HG02885 (cell line): ENCODE data around the gene PDK1.
"Not testable (repeated sequence)": the region's sequence is repeated elsewhere in the genome, so short reads cannot be mapped to it uniquely, and the experiment has no call there.

Source experiments
- ATAC-seq: cut with Tn5 transposase; IDR thresholded peaks from one replicate; pipeline ENCODE4 v1.9.1; 2021; ENCODE audit warnings: mild to moderate bottlenecking; ENCODE audit not compliant: unreplicated experiment, poor library complexity

PDK1 gene

DNA sequence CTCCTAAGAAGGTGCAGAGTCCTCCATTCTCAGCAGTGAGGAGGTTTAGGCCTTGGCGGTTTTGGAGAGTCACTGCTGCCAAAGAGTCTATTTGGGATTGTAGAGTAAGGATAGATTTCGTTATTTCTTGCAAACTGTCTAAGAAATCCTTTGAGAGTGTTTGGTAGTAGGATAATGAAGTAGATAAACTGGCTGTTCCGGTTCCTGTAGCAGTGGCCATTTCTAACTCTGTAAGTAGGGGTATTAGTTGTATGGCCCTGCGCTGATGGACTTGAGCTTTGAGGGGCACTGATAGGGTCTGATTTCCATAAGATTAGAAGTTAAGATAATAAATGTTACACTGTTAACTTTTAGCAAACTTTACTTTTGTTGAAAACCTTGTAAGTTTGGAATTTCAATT lies 35.5 kb downstream of the PDK1 start:
- not testable (repeated sequence) for ATAC-seq

DNA sequence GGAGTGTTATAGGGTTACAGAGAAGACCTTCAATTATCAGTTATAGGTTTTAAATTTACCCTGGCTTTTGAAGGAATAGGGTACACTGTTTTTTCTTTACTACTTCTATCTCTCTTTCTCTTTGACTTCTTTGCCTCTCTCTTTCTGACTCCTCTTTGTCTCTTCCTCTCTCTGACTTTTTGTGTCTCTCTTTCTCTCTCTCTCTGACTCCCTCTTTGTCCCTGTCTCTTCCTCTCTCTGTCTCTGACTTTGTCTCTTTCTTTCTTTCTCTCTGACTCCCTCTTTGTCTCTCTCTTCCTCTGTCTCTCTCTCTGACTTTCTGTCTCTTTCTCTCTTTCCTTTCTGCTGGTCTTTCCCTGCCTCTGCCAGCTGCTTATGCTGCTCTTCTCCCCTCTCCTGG lies 36.3 kb downstream of the PDK1 start:
- not testable (repeated sequence) for ATAC-seq

DNA sequence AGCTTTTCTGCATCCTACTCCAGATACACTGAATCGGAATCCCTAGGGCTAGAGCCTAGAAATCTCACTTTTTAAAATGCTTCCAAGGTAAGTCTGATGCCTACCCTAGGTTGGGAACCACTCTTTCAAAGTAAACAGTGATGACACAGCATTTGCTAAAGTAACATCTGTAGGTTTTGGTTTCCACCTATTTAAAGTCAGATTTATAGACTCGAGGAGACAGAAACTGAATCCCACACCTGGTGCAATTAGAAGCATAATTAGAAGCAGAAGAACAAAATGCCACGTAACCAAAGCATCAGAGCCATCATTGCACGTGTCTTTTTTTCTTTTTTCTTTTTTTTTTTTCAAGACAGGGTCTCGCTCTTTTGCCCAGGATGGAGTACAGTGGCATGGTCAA lies 40.9 kb downstream of the PDK1 start:
- peak; percentile 64 for ATAC-seq

GRCh38 chr2:172597176-172597842 lies 41.4 kb downstream of the PDK1 start:
- no peak for ATAC-seq

GRCh38 chr2:172599947-172600346 lies 44.1 kb downstream of the PDK1 start:
- ATAC-seq: no peak

DNA sequence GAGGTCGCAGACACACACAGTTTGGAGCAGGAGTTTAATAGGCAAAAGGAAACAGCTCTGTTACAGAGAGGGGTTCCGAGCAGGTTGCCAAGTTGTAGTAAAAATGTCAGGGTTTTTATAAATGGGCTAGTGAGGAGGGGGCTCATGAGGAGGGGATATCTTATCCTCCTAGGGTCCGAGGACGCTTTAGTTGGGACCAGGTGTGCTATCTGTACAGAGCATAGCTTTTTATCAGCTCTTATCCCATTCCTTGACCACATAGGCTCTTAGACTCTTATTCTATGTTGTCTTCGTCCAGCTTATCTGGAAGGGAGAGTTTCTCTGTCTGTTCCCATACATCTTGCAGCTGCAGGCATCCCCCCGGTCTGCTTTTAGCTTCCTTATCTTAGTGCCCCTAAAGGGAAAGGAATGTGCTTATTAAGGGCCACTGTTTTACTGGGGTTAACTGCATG lies 44.7 kb downstream of the PDK1 start:
- no peak for ATAC-seq

GRCh38 chr2:172606285-172606684 lies 50.4 kb downstream of the PDK1 start:
- no peak for ATAC-seq

DNA sequence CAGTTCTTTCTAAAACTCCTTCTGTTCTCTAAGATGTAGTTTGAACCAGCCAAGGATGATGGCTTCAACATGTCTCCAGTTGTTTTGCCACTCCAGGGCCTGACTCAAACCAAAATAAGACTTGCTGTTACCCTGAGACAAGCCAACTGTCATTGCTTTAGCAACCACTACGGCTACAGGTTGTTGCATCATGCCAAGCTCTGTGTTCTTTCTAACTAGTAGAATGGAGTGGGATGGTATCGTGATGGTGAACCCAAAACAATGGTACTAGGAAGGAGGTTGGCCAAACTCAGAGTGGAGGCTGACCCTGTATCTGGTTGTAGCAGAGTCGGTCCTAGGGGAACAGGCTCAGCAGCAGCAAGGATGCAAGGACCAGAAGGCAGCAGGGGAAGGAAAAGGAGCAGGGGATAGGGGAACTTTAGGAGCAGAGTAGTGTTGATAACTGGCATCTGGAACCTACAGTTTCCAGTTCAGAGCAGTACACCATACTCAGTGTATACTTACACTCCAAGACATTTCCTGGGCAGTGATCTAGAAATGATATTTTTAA lies 51.6 kb downstream of the PDK1 start:
- no peak for ATAC-seq

DNA sequence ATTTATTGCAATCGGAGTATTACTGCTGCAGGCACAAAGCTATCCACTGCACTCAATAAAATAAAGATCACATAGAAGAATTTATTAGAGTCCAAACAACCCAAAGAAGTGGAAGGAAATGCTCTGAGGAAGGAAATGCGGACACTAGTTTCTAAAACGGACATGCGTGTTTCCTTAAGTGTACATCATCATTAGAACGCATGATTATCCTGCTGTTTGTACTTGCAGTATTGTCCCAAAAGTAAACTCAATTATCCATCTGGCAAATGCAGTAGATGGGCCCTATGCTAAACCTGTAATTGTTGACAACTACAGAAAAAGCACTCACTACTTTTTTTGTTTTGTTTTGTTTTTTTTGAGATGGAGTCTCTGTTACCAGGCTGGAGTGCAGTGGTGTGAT lies 53.6 kb downstream of the PDK1 start:
- no peak for ATAC-seq

DNA sequence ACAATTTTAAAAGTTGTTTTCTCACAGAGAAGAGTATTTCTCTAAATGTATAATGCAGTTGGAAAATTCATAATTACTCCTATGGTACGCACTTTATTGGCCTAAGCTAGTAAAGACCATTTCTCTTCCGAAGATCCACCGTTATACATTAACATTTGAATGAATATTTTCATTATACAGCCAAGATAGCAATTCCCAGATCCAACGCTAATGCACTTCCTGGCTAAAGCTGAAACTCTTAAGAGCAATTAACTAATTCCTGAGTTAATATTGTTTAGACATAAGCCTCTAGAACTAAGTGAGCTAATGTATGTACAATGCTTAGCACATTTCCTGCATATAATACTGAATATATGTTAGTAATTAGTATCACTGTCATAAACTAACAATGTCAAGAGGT lies 56.2 kb downstream of the PDK1 start:
- no peak for ATAC-seq

GRCh38 chr2:172613040-172613439 lies 57.1 kb downstream of the PDK1 start:
- ATAC-seq: no peak

DNA sequence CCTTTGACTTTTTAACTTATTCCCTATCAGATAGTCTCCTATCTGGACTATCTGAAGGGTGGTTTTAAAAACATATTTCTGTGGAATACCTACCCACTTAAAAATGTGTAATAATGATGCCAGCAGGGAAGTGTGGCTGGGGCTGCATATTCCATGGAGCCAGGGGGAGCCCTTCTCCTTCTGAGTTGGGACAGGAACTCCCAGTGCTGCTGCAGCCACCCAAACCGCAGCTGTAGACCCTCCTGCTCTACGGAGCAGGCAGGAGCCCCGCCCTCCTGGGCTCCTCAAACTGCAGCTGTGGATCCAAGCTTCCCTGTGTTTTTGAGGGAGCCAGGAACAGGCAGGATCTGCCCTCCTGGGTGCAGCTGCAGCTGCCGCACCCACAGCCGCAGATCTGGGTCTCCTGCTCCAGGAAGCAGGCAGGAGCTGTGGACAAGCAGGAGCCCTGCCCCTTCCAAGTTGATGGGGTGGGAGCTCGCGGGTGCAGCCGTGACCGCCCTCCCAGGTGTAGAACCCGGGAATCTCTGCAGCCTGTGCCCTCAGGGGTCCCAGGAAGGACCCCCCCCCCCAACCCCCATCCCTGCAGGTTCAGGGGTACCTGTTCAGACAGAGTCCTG lies 57.8 kb downstream of the PDK1 start:
- no peak for ATAC-seq

DNA sequence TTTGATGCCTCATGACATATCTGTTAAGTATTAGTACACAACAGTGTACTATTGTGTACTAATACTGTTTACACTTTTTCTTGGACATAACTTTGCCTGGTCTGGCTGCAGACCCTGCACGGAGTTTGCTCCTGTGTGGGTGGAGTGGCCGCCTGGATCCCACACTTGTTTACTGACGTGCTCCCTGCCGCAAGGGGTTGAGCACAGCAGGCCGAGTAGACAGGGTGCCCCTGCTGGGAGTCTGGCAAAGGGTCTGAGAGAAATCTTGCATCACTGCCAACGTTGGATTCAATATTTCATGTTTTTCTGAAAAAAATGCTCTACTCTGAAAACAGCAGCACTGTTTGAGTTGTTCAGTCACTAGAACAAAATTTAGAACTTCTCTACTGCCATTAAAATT lies 59.0 kb downstream of the PDK1 start:
- ATAC-seq: no peak

GRCh38 chr2:172615727-172616261 lies 59.9 kb downstream of the PDK1 start:
- ATAC-seq: no peak

GRCh38 chr2:172617115-172617514 lies 61.2 kb downstream of the PDK1 start:
- no peak for ATAC-seq

DNA sequence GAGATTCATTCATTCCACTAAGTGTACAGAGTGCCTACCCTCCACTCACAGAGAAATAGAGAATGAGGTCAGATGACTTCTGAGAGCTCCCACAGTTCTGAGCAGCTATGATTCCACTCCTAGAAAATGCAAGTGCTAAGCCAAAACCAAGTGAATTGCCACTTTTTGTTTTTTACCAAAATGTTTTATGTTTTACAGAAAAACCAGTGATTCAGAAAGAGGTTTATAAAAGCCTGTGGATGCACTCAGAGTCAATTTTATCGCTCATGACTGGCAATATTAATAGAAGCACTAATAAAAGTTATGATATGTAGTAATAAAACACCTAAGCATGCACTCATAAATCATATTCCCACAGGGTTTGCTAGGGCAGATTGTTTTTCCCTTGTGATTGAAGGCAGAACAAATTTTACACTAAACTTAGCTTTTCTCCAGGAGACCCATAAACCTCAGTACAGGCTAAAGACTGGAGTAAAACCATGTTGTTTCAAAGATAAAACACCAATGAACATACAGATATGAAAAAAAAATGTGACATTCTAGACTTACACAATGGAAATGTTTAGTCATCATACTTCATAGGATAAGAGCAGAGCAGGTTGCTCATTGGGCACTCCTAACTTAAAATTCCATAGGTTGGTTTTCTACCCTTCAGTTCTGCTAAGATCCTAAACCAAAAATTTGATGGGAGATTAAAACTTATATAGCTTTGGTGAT lies 67.5 kb downstream of the PDK1 start:
- ATAC-seq: no peak

DNA sequence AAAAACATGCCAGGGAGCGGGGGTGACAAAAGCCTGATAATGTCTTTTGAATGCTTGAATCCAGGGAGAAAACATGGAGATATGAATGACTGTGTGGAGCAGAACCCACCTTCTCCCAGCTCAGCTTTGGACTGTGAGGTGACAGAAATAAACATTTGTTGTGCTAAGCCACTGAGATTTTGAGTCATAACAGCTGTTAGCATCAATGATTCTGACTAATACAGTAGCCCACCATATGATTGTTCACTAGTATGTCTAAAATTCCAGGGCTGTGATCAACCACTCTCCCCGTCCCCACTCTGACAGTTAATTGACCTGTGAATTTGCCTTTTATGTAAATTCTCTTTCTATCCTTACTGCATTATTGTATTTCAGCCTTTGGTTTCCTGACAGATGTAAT lies 69.1 kb downstream of the PDK1 start:
- no peak for ATAC-seq

GRCh38 chr2:172627181-172627580 lies 71.3 kb downstream of the PDK1 start:
- ATAC-seq: no peak

DNA sequence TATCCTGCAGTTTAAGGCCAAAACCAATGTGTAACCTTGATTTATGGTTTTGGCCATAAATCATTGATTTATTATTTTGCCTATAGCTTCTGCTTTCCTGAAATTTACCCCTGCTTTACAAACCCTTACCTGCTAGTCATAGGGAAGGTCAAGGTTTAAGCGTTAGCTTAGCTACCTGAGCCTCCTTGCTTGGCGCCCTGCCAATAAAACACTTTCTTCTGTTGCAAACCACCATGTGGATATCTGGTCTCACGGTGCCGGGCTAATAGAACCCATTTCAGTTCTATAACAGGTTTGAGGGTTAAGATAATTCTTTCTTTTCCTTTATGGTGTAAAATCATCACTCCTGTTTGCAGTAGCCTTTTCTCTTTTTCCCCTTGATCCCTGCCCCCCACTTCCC lies 72.2 kb downstream of the PDK1 start:
- ATAC-seq: no peak

GRCh38 chr2:172629586-172629985 lies 73.7 kb downstream of the PDK1 start:
- ATAC-seq: no peak

- ATAC-seq: no peak
Observed at GRCh38 chr2:172630181-172630580, 74.3 kb downstream of the PDK1 start.
